ENCODE data around the gene CALHM1. TPM values are rescaled to one million over a fixed set of nuclear protein-coding genes. Genes with fewer than 3 reads are reported as not detected.
"Not testable (repeated sequence)": the region's sequence is repeated elsewhere in the genome, so short reads cannot be mapped to it uniquely, and the experiment has no call there.

Gene CALHM1, protein sequence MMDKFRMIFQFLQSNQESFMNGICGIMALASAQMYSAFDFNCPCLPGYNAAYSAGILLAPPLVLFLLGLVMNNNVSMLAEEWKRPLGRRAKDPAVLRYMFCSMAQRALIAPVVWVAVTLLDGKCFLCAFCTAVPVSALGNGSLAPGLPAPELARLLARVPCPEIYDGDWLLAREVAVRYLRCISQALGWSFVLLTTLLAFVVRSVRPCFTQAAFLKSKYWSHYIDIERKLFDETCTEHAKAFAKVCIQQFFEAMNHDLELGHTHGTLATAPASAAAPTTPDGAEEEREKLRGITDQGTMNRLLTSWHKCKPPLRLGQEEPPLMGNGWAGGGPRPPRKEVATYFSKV
- 0.31 TPM in 1 of 2 replicates, not detected in the other for total RNA-seq
- 0.15 TPM for polyA plus RNA-seq (2012)

DNA sequence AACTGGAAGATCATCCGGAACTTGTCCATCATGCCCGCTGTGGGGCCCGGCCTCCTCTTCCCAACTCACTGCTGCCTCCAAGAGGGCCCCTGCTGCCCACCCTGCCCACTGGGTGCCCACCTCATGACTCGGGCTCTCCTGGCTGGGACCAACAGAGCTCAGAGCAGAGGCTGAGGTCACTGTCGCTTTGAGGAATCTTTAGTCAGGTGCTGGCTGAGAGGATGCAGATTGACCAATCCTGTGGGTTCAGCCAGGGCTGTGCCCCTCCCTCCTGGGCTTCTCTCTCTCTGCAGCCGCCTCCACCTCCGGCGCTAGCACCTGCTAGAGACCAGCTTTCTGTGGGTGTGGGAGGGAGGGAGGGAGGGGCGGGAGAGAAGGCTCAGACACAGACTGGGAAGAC is at the start of gene CALHM1:
CALHM1 (minus strand) TSS at position 181 of the 400 bp plus-strand sequence; CDS start at position 32, 149 bp downstream.
- peak; percentile 66 for DNase-seq (ENCODE audit: low read depth)

DNA sequence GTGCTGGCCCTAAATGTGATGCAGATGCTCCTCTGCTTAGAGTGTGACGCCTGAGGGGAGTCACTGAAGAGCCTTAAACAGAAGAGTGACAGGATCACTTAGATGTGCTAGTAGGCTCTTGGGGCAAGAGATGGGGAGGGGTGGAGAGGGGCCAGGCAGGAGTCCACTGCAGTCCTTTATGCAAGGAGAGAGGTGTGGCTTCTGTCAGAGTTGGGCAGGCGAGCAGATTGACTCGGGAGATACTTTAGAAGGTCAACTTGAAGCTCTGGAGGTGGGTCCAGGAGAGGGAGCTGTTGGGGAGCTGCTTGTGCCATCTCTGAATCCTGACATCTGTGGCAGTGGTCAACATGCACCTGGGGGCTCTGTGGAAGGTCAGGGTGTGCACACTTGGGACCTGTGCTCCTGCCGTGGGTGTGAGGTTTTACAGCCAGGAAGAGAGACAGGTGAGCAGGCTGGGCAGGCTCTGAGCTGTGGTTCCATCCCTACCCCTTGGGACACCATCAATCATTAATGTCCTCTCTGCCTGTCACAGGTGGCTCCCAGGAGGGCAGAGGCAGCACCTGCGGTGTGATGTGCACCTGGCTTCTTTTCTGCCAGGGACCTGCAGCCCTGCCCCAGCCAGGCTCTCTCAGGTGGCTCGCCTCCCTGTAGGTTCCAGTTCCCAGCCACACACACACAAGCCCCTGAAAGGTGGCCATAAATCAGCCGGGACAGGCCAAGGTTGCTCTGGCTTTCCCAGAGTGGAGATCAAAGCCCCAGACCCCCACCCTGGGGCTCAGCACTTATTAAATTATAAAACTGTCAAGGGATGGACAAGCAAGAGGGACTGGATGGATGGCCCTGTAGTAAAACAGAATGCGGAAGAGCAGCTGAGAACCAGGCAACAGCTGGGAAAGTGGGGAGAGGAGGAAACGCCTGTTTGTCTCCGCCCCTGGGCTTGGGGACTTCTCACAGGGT is 48.8 kb upstream of the CALHM1 start:
- DNase-seq (ENCODE audit: low read depth) = peak; percentile 35

DNA sequence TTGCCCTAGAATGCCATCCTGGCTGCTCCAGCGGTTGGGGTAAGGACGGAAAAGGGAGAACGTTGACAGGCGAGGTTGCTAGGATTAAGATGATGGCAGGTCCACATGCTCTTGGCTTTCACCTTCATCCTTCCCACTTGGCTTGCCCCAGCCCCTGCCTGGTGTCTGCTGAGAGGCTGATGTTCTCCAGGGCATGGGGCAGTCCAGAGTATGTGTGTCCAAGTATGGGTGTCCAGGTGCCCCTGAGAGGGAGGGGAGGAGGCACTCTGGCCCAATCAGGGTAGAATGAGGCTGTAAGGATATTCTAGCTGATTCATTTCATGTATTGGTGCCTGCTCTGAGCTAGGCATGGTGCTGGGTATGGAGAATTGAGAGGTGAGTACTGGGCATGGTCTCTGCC is 47.4 kb upstream of the CALHM1 start:
- DNase-seq (ENCODE audit: low read depth) = no peak

DNA sequence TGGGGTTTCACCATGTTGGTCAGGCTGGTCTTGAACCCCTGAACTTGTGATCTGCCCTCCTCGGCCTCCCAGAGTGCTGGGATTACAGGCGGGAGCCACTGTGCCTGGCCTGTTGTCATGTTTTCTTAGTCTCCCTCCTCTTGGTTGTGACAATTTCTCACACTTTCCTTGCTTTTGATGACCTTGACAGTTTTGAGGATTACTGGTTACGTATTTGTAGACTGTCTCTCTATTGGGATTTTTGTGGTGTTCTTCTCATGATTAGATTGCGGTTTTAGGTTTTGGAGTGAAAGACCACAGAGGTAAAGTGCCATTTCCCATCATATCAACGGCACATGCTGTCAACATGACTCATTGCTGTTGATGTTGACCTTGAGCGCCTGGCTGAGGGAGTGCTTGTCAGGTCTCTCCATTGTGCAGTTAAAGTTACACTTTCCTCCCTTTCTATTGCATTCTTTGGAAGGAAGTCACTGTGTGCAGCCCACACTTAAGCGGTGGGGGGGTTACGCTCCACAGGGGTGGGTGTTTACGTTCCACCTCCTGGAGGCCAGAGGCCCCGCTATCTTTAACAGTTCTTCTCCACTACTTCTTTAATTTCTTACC is 45.6 kb upstream of the CALHM1 start:
- DNase-seq (ENCODE audit: low read depth) = peak; percentile 80

DNA sequence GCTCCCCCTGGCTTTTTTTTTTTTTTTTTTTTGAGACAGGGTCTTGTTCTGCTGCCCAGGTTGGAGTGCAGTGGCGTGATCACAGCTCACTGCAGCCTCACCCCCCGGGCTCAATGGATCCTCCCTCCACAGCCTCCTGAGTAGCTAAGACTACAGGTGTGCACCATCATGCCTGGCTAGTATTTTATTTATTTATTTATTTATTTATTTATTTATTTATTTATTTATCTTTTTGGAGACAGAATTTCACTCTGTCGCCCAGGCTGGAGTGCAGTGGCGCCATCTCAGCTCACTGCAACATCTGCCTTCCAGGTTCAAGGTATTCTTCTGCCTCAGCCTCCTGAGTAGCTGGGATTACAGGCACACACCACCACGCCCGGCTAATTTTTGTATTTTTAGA is 45.1 kb upstream of the CALHM1 start:
- DNase-seq (ENCODE audit: low read depth) = not testable (repeated sequence)

DNA sequence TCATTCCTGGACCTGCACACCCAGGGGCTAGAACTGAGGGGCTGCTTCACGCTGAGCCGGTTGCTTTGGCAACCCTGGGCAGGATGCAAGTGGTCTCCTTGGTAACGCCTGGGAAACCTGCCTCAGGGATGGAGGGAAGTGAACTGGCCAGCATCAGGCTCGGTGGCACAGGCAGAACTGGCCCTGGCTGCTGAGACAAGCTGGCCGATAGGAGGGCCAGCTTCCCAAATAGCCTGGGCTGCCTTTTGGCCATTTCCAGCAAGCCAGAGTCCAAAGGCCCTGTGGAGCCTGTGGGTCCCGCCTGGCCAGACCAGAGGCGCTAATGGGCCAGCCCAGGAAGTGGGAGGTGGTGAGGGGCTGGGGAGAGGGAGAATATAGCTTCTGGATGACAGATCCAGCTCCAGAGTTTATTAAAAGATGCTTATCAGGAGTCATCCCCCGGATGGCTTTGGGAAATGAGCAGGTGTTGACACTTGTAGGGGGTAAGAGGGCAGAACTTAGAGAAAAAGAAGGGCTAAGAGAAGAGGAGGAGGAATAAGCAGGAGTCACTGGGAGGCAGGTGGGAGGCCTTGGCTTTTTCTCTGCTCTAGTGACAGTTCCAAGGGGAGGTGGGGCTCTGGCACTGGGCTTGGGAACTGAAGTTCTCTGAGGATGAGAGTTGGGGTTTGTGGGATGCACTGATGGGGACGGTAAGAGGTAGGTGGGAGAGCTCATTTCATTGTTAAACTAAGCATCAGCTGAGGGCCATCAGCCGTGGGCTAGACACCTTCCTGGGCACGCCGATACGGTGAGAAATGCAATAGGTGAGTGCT is 44.4 kb upstream of the CALHM1 start:
- DNase-seq (ENCODE audit: low read depth) = no peak

DNA sequence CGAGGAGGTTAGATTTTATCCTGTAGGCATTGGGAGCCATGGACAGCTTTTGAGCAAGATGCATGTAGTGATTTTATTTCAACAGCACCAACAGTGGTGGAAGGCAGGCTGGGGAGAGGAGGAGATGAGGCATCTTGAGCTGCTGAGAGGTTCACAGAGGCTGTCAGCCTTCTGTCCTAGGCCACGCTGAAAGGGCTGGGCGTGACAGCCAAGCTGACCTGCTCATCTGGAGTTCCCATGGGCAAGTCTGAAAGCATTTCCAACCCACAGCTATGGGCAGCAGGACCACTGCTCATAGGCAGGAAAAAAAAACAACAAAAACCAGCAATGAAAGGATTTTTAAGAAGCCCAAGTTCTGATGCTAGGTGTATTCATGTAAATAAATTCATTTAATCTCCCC is 42.5 kb upstream of the CALHM1 start:
- no peak for DNase-seq (ENCODE audit: low read depth)

DNA sequence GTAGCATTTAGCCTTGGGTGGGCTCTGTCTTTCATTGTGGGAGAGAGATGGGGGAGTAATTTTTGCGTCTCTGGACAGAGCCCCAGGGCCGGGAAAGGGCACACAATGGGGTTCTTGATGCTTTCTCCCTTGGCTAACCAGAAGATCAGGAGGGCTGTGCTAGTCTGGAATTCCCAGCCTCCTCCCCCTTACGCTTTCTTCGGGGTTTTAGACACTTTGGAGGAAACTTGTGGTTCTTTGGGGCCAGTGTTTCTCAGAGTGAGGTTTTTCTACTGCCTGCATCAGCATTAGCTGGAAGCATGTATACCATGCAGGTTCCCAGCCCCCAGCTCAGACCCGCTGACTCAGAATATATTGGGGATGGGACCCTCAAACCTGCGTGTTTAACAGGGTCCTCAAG is 41.8 kb upstream of the CALHM1 start:
- DNase-seq (ENCODE audit: low read depth) = no peak

DNA sequence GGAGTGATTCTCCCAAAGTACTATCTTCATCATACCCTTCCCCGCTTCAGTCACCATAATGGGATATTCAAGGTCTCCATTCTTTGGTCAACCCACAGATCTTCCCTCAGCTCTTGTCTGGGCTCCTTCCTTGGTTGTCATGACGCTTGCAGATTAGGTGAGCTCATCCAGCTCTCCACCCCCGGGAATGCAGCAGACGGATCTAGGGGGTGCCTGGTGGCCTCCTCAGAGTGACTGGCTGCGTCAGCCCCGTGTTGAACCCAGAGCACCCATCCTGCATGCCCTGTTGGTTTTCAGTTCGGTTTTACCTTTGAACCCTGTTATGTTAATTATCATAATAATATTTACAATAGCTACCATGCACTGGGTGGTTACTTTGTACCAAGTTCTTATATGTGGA is 41.2 kb upstream of the CALHM1 start:
- no peak for DNase-seq (ENCODE audit: low read depth)

DNA sequence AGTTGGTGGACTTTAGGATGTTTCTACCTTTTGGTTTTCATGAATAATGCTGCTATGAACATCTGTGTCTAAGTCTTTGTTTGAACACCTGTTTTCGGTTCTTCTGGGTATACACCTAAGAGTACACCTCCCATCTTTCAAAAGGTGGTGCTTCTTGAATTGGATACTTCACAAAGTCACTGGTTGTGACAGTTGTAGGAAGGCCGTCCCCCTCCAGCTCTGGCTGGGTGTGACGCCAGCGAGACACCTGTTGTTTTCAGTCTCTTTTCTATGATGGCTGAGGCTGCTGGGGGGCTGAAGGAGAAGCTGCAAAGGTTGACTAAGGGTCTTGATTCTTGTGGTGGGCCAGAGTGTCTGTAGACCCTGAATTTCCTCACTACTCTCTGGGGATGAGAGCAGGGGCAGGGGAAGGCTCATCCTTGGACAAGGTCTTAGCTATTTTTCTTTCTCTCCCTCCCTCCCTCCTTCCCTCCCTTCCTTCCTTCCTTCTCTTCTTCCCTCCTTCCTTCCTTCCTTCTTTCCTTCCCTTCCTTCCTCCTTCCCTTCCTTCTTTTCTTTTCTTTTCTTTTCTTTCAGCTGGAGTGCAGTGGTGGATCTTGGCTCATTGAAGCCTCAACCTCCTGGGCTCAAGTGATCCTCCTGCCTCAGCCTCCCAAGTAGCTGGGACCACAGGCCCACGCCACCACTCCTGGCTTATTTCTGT is 40.4 kb upstream of the CALHM1 start:
- DNase-seq (ENCODE audit: low read depth) = peak; percentile 64

DNA sequence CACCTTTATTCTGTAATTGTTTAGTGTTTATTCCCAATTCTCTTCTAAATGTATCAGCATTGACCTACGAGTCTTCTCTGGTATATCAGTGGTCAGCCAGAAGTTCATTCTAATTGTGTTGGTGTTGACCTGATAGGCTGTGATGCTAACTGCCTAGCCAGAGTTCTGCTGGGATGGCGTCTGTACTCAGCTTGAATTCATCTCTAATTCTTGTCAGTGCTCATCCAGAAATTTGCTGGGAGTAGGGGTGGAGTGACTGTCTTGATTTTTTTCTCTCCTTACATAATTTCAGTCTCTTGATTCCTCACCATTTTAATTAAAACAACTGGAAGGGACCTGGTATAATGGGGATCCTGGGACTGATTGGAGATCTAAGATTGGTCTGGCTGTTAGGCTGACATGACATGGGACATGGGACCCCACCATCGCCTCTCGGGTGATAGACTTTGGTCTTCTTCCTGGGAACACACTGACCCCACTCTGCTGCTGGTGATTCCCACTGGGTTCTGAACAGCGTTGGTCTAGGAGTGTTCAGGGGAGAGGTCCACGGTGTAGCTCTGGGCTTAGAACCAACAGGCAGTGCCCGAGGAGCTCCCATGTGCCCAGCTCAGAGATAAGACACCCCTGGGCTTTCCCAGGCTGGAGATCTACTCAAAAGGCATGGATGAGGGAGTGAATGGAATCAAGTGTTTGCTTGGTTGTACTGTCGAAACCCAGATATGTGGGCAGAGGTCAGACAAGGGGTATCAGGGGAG is 38.6 kb upstream of the CALHM1 start:
- no peak for DNase-seq (ENCODE audit: low read depth)

DNA sequence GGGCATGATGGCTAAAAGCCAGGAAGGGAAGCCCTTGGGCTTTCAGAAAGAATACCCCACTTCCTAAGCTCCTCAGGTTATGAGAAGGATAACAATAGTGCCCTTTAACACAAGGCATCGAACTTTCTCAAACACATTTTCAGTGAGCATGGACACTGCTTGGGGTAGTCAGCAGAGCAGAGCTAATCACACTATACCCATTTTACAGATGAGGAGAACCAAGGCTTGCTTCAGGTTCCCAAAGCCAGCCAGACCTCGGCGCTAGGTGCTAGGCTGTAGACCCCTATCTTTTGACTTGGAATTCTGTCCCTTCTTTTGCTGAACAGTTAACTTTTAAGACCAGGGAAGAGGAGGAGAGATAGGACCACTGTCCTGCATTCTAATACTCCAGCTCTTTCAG is 36.6 kb upstream of the CALHM1 start:
- DNase-seq (ENCODE audit: low read depth) = no peak

DNA sequence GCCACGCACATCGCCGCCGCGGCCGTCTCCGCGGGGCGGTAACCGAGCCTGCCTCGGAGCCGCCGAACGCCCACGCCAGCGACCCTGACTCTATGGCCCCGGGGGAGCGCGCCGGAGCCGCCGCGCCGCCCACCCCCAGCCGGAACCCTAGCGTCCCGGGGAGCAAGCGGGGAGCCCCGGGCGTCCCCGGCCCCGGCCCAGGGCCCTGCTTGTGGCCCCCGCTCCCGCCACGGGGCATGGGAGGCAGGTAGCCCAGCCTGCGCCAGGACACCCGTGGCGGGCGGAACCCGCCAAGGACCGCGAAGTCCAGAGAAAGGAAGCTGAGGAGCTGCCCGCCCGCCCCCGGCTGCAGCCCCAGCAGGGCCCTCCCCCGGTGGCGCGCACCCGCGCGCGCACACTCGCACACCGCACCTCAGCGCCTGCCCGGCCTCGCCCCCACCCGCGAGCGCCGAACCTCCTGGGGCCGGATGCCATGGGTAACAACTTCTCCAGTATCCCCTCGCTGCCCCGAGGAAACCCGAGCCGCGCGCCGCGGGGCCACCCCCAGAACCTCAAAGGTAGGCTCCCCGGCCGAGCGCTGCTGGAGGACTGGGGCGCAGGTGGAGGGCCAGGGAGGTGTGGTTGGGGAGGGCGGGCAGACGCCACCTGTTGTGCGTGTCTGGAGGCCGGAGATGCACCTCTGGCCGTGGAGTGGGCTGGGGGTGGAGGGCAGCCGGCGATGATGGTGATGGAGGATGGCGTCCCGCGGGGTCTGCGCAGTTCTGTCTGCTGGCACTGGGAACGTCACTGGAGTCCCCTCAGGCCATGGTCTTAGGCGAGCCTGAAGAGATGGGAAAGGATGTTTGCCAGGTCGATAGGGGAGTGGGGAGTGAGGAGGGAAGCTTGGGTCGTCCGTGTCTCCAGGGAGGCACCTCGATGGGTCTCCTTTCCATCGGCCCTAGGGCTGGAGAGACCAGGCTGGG is 35.5 kb upstream of the CALHM1 start:
- DNase-seq (ENCODE audit: low read depth) = no peak

DNA sequence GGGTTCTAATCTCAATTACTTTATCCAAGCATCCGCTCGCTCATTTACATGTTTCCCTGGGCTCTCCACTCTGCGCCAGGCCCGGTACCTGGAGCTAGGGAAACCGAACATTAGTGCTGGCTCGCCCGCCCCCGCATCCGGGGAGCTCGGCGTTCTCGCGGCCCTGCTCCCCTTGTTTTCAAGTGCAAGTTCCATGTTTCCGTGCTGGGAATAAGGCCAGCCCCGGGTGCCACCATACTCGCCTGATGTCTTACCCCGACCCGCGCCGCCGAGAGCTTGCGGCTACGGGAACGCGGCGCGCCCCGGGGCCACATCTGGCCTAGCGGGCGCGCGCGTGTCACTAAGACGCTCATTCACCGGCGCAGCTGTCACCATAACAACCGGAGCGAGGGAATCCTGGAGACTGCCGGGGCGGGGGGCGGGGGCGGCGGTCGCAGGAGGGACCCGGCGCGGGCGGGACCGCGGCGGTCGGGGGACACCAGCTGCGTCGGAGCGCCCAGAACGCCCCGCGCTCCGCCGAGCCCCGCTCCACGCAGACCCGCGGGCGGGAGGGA is 34.7 kb upstream of the CALHM1 start, which contains the start of gene NEURL1:
NEURL1 (plus strand) TSS at position 344 of the 554 bp plus-strand sequence. CDS start 683 bp downstream, outside the sequence.
- DNase-seq (ENCODE audit: low read depth) = peak; percentile 52

DNA sequence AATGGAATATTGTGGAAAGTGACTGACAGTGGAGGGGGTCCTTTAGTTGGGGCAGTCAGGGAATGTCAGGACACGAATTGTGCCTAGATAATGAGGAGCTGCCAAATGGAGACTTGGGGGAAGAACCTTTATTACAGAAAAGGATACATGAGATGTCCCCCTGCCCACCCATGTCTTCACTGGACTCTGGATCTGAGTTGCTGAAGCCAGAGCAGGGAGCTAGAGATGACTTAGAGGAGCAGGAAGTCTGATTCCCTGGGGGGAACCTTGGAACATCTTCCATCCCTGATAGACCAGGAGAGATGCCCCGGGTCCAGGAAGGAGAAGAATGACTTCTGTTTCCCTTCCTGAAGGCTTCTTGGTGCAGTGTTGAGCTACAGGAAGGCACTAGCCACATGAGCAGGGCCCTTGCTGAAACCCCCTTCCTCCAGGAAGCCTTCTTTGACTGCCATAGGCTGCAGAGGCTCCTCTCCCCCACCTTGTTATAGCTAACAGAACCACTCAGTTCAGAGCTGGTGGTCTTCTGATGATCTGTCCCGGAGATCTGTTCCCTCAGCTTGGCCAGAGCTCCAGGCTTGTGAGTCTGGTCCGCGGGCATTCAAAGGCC is 34.1 kb upstream of the CALHM1 start:
- no peak for DNase-seq (ENCODE audit: low read depth)

DNA sequence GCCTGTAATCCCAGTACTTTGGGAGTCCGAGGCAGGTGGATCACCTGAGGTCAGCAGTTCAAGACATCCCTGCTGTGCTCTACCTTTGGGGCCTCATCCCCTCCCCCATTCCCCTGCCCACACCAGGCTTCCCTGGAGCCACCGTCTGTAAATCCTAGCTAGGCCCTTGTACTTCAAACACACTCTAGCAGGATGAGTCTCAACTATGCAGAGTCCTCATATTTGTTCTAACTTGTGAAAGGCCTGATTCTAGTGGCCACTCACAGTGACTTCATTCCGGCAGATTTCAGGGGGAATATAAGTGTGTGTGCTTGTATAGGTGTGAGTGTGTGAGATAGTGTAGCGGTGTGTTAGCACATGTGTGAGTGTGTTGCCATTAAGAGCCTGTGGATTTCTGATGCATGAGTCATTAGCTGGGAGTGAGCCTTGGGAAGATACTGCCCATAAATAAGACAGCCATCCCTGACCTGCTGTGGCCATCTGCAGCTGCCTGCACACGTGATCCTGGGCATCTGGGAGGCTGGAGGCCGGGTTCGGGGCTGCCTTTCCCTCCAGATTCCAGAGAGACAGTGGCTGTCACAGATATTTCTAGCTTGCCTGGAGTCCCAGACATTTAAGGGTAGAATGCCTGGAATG is 33.1 kb upstream of the CALHM1 start:
- peak; percentile 98 for DNase-seq (ENCODE audit: low read depth)

DNA sequence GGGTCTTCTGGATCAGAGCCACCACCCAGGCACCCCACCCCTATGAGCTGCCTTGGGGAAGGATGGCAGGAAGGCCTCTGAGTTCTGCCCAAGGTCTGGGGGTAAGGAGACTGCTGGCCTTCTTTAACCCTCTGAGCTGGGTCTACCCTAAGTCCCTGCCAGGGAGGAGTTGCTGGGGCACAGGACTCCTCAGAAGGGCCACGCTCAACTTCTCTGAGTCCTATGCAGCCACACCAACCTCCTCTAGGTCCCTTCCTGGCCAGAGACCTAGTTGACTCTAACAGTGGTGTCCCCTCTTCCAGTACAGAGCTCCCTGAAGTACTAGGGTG is 32.2 kb upstream of the CALHM1 start:
- no peak for DNase-seq (ENCODE audit: low read depth)
